HCT116 (cell line): Measurements from ENCODE around the gene KRTAP19-8.

Experiments
- POLR2A ChIP-seq: IDR thresholded peaks from 2 replicates; pipeline ENCODE4 v1.7.0; 2011; ENCODE audit warnings: borderline replicate concordance; ENCODE audit not compliant: insufficient read depth, insufficient read length; ENCODE audit errors: extremely low read depth
- SIN3A ChIP-seq: IDR thresholded peaks from 2 replicates; pipeline ENCODE4 v1.6.1; 2012; ENCODE audit warnings: low read depth
- ZNF274 ChIP-seq: fragments of 200-500 bp; sonication (Bioruptor generic); IDR thresholded peaks from 2 replicates; pipeline ENCODE4 v1.6.1; 2014; ENCODE audit warnings: mild to moderate bottlenecking, low read depth, low read length, inconsistent platforms
- TF ChIP-seq, protein P1 (sequence below), 3 experiments: fragments of 200-600 bp in 1 of 3; sonication (generic) in 1 of 3; IDR thresholded peaks in 2 of 3; conservative IDR thresholded peaks in 1 of 3; 2 replicates each; pipeline ENCODE4 v1.5.1; 2012 to 2017; ENCODE audit warnings: low read depth in 2 of 3, low read length in 2 of 3, antibody characterized with exemption in 1 of 3, borderline replicate concordance in 1 of 3, control low read depth in 1 of 3, mild to moderate bottlenecking in 1 of 3, mixed read lengths in 1 of 3, mixed run types in 1 of 3, moderate library complexity in 1 of 3; ENCODE audit not compliant: insufficient read depth in 1 of 3

DNA sequence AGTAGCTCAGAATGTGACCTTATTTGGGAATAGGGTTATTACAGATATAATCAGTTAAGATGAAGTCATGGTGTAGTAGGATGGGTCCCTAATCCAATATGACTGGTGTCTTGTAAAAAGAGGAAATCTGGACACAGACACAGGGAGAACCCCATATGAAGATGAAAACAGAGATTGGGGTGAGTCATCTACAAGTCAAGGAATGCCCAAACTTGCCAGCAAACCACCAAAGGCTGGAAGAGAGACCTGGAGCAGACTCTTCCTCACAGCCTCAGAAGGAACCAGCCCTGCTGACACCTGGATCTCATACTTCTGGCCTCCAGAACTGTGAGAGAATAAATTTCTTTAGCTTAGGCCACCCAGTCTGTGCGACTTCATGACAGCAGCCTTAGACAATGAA lies 29.9 kb downstream of the KRTAP19-8 start:
- TF ChIP-seq, protein P1, sequence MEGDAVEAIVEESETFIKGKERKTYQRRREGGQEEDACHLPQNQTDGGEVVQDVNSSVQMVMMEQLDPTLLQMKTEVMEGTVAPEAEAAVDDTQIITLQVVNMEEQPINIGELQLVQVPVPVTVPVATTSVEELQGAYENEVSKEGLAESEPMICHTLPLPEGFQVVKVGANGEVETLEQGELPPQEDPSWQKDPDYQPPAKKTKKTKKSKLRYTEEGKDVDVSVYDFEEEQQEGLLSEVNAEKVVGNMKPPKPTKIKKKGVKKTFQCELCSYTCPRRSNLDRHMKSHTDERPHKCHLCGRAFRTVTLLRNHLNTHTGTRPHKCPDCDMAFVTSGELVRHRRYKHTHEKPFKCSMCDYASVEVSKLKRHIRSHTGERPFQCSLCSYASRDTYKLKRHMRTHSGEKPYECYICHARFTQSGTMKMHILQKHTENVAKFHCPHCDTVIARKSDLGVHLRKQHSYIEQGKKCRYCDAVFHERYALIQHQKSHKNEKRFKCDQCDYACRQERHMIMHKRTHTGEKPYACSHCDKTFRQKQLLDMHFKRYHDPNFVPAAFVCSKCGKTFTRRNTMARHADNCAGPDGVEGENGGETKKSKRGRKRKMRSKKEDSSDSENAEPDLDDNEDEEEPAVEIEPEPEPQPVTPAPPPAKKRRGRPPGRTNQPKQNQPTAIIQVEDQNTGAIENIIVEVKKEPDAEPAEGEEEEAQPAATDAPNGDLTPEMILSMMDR (IDR thresholded peaks at IDR 0.05 in 2 of 3, conservative IDR thresholded peaks at IDR 0.05 in 1 of 3; ENCODE audit: borderline replicate concordance in 1 of 3, insufficient read depth in 1 of 3, low read depth in 2 of 3, low read length in 2 of 3) = no peak
- no peak for TF ChIP-seq ZNF274
- no peak for TF ChIP-seq SIN3A
- no peak for TF ChIP-seq POLR2A
